Measurements from ENCODE around the gene NOS1AP. TPM values are rescaled to one million over a fixed set of nuclear protein-coding genes. Genes with fewer than 3 reads are reported as not detected.

Gene NOS1AP
- total RNA-seq, 1 donor: 0.18 TPM

DNA sequence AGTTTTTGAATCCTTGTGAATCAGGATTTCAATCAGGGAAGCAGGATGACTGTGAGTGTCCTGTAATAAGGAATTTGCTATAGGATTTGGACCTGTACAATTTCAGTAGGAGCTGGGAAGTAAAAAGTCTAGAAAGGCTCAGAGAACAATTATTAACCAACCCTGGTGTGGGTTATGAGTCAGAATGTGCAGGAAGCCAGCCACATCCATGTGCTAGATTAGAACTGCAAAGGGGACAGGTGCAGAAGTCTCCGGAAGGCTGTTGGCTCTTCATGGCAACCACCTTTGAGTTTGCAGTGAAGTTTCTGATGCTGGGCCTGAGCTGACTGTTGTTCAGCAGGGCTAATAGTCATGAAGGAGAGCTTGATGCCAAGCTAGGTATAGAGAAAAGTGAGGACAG is 236.5 kb downstream of the NOS1AP start:
- no peak for TF ChIP-seq CTCF (IDR thresholded peaks at IDR 0.05; ENCODE audit: insufficient read depth, low read length)
- H3K4me3 ChIP-seq (ENCODE audit: low read depth, low read length): no peak overlapping the region
- peak; percentile 12 for DNase-seq (ENCODE audit: low read depth)

- no peak for TF ChIP-seq CTCF (IDR thresholded peaks at IDR 0.05; ENCODE audit: insufficient read depth, low read length)
- no peak overlapping the region for H3K4me3 ChIP-seq (ENCODE audit: low read depth, low read length)
- DNase-seq (ENCODE audit: low read depth): no peak
Measured at GRCh38 chr1:162310337-162310736, 240.8 kb downstream of the NOS1AP start.

GRCh38 chr1:162314206-162314605 is 244.7 kb downstream of the NOS1AP start:
- DNase-seq (ENCODE audit: low read depth): no peak
- no peak overlapping the region for H3K4me3 ChIP-seq (ENCODE audit: low read depth, low read length)
- no peak for TF ChIP-seq CTCF (IDR thresholded peaks at IDR 0.05; ENCODE audit: insufficient read depth, low read length)

DNA sequence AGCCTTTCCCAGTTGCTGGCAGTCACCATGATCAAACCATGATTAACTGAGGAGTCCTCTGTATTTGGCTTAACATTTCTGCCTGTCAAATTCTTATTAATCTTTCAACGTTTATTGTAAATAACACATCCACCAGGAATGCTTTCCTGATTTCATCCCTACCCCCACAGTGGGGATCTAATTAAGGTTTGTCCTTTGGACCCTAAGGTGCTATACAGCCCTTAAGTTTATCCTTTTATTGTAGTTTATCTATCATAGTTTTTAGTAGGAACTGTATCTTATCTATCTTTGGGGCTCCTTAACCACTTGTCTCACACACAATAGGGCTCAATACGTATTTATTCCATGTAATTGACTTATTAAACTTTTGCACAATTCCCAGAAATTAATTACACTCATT is 246.2 kb downstream of the NOS1AP start:
- H3K4me3 ChIP-seq (ENCODE audit: low read depth, low read length): no peak overlapping the region
- TF ChIP-seq CTCF (IDR thresholded peaks at IDR 0.05; ENCODE audit: insufficient read depth, low read length): no peak
- no peak for DNase-seq (ENCODE audit: low read depth)

DNA sequence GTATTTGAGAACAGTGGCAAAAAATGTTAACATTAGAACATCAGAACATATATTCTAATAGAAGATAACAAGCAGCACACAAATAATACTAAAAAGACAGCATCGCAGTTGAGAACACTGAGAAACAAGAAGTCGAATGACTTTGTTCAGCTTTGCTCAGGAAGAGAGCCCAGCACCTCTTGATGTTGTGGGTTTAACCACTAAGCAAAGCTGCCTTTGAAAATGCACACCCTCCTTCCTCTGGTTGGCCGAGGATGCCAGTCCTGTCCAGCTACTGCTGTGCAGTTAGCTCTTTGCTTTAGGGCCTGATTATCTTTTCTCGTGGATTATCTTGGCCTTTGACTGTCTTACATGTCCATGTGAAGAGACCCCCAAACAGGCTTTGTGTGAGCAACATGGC is 246.7 kb downstream of the NOS1AP start:
- TF ChIP-seq CTCF (IDR thresholded peaks at IDR 0.05; ENCODE audit: insufficient read depth, low read length): no peak
- no peak for DNase-seq (ENCODE audit: low read depth)
- no peak overlapping the region for H3K4me3 ChIP-seq (ENCODE audit: low read depth, low read length)

DNA sequence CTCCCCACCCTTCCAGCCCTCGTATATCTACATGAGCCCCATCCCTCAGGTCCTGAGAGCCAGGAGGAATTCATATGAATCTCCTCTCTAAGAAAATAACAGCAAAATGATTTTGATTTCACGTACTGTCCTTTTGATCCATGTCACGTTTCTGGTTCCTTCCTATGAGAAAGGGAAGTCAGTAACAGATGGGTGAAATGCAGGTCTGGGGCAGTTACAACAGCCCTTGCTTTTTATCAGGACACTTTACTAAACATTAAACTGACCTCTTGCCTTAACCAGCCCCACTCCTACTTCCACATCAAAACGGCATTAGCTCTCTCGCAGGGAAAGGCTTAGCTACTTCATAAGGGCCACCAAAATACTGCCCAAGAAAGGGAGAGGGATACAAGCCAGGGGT is 248.1 kb downstream of the NOS1AP start:
- no peak for DNase-seq (ENCODE audit: low read depth)
- H3K4me3 ChIP-seq (ENCODE audit: low read depth, low read length): no peak overlapping the region
- TF ChIP-seq CTCF (IDR thresholded peaks at IDR 0.05; ENCODE audit: insufficient read depth, low read length): no peak

DNA sequence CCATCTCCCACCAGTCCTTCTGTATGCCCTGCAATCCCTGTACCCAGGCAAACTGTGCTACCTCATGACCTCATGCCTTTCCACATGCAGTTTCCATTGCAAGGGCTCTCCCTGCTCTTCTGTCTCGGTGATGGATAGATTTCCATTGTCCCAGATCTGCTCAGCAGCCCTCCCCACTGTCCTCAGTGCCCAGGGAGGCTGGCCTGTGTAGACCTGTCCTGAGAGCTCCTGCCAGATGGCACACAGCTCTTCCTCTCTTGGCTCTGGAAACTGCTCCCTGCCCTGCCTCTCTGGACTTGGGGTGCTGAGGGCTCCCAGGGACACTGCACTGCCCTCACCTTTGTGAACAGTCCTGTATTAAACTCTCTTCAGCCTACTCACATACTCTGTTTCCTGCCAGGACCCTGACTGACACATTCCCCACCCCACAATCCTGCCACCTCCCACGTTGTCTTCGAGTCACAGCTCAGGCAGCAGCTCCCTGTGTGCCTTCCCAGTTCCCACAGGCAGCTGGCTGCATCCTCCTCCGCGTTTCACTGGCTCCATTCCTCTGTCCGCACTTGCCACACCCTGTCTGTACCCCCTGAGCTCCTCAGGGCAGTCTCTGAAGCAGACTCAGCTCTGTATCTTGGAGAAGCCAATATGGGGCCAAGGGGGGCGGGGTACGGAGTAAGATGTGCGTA is 250.1 kb downstream of the NOS1AP start:
- no peak overlapping the region for H3K4me3 ChIP-seq (ENCODE audit: low read depth, low read length)
- TF ChIP-seq CTCF (IDR thresholded peaks at IDR 0.05; ENCODE audit: insufficient read depth, low read length): no peak
- peak; percentile 8 for DNase-seq (ENCODE audit: low read depth)

Measured in fibroblast of the aortic adventitia (primary cell).